ENCODE data around the gene FAM111B.

DNA sequence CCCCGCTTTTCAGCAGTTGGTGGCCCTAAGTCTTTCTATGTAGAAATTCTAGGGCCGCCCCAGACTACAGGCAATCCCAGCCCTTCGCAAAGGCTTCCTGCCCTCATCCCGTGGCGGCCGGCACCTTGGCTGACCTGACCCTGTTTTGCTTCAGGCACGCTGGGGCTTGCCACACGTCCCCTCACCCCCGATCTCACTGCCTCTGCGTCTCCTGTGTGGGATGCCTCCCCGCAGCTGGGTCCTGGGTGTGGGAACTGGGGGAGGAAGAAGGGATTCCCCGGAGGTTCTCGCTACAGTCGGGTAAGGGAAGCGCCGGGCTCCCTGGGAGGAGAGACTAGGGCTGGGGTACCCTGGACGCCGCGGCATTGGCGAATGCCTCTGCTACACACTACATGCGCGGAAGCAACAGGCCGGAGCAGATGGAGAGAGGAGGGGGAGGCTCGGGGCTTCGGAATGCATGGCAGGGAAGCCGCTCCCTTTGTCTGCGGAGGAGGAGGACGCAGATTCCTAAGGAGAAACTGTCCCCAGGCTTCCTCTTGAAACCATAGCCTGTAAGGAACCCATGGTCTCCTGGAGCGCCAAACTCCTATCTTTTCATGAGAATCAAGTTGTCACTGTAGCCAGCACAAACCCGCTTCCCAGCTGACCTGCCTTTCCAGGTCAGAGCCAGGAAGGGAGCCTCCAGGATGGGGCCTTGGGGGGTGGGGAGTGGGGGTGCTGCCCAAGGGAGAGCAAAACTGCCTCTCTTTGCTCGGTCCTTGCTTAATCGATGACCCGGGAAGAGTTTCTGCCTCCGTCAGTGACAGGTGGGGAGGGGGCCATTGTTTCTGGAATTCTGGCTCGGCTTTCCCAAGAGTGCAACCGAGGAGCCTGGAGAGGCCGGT, 66.3 kb downstream of the FAM111B start:
- TF ChIP-seq POLR2A (IDR thresholded peaks at IDR 0.05; ENCODE audit: low read depth, low read length) (no peak), TAF1 (IDR thresholded peaks at IDR 0.05; ENCODE audit: low read depth, low read length) (no peak)

Measured in GM12891 (cell line).